NCI-H69 (cell line): ENCODE results near the gene ALOX12.
"Not testable (repeated sequence)": the region's sequence is repeated elsewhere in the genome, so short reads cannot be mapped to it uniquely, and the experiment has no call there.

Experiments
- DNase-seq: peaks from one replicate; lab custom pipeline; 2025; lab: John Stamatoyannopoulos, UW

ALOX12 gene

DNA sequence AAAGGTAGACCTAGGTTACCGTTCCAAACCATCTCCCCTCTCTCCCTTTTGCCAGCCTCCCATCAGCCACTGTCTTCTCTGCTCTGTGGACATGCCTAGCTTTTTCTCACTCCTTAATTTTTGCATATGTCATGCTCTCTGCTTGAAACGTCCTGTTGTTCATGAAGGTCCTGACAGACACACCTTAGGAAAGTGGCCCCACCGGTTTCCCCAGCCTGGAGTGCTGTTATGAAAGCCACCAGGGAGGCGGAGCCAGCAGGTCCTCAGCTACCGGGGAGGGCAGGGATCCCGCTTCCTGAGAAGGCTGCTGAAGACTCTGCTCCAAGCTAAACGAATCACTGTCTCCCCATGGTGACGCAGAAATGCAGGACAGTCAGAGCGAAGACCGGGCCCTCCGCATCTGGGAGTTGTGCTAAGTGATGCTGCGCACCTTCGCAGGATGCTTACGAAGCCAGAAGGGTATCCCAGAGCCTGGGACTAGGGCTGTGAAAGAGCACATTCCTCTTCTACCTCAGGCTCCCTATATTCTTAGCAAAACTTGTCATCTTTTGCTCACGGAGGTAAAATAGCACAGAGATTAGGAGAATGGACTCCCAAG, 50.4 kb downstream of the ALOX12 start:
- DNase-seq, result no peak

GRCh38 chr17:7046725-7047397, 51.0 kb downstream of the ALOX12 start:
- not testable (repeated sequence) for DNase-seq

GRCh38 chr17:7047566-7047965, 51.7 kb downstream of the ALOX12 start:
- DNase-seq, result no peak

DNA sequence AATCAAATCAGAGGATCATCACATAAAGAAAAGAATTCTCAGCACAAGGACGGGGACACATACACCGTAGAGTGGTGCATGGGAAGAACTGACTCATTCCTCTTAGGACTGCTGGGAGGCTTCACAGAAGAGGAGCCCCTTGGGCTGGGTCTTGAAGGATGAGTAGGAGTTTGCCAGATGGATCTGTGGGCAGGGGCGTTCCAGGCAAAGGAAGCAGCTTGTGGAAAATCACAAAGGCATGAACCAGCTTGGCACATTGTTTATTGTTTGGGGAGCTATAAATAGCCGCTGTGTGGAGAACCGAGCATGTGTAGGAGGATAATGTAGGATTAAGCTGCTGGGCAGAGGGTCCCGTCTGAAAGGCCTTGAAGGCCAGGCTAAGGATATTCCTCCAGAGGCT, 53.1 kb downstream of the ALOX12 start:
- no peak for DNase-seq

GRCh38 chr17:7050583-7050982, 54.7 kb downstream of the ALOX12 start:
- not testable (repeated sequence) for DNase-seq

DNA sequence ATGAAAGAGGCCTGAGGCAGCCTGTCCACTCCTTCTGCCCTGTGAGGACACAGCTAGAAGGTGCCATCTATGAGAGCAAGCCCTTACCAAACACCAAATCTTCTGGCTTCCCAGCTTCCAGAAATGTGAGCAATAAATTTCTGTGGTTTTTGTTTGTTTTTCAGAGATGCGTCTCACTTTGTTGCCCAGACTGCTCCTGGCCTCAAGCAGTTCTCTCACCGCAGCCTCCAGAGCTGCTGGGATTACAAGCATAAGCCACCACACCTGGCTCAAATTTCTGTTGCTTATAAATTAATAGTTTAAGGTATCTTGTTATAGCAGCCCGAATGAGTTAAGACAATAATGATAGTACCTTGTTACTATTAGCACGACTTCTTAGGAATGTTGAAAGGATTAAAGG, 60.5 kb downstream of the ALOX12 start:
- no peak for DNase-seq

DNA sequence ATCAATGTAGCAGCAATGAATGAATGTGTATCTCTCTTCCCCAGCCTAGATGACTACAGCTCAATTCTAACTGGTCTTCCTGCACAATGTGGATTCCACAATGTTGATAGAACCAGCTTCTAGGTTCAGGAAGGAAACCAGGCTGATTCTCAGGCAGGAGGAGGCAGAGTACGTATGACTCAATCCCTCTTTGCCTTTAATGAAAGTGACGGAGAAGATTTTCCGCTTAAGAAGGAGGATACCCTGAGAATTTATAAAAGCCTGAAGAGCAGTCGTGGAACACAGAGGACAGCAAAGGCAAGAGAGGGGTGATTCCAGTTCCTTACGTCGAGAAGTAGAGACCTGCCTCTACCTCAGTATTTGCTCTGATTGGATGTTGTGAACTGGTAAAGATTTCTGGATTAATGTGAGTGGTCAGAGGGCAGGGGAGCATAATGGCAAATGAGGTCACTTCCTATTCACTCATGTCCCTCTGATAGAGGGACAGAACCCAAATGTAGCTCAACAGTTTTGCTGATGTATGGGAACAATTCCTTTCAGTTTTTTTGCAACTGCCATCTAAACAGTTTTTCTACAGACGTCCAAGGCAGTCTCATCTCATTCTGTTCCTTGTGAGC, 63.1 kb downstream of the ALOX12 start:
- DNase-seq, result no peak
